Mammary epithelial cell (primary cell): ENCODE data around the gene PP2D1.
"Not testable (repeated sequence)": the region's sequence is repeated elsewhere in the genome, so short reads cannot be mapped to it uniquely, and the experiment has no call there.

Source experiments
- CTCF ChIP-seq, 2 donors: IDR thresholded peaks in 1 of 2; conservative IDR thresholded peaks in 1 of 2; 2 replicates each; pipeline ENCODE4 v1.5.1; 2011 to 2012; ENCODE audit warnings: inconsistent platforms in 2 of 2, low read length in 2 of 2, mild to moderate bottlenecking in 2 of 2, control low read depth in 1 of 2, low read depth in 1 of 2; ENCODE audit not compliant: insufficient read depth in 1 of 2; ENCODE audit errors: extremely low read depth in 1 of 2
- EZH2 ChIP-seq: IDR thresholded peaks from 2 replicates; pipeline ENCODE4 v1.6.1; 2012; ENCODE audit warnings: low read length, inconsistent platforms, borderline replicate concordance

GRCh38 chr3:19988904-19989303 lies 23.2 kb downstream of the PP2D1 start:
- not testable (repeated sequence) for TF ChIP-seq CTCF (conservative IDR thresholded peaks at IDR 0.05 in 1 of 2, IDR thresholded peaks at IDR 0.05 in 1 of 2; ENCODE audit: extremely low read depth in 1 of 2, insufficient read depth in 1 of 2, low read depth in 1 of 2, low read length in 2 of 2); EZH2
